OCI-LY3 (cell line): Measurements from ENCODE around the gene KIF2A.

ENCODE experiments used
- CTCF ChIP-seq: fragments of 200-600, 300-600 bp; sonication (generic); IDR thresholded peaks from 2 replicates; pipeline ENCODE4 v1.5.1; 2014; ENCODE audit warnings: antibody characterized with exemption, low read length, low read depth
- EZH2phosphoT487 ChIP-seq: fragments of 200-600 bp; shearing (Covaris generic); IDR thresholded peaks from 2 replicates; pipeline ENCODE4 v1.6.1; 2018; ENCODE audit warnings: antibody characterized with exemption, mixed run types, low read depth

GRCh38 chr5:62343428-62343827 is 37.4 kb downstream of the KIF2A start:
- no peak for TF ChIP-seq CTCF
- TF ChIP-seq EZH2phosphoT487, result no peak
